ENCODE measurements around the gene ERBB4. TPM values are rescaled to one million over a fixed set of nuclear protein-coding genes. Genes with fewer than 3 reads are reported as not detected.

Gene ERBB4
- total RNA-seq, 1 experiment from 2014 or later, result 40.6 TPM

GRCh38 chr2:212532585-212532984 lies 6.0 kb downstream of the ERBB4 start:
- Histone ChIP-seq H3K27ac (ENCODE audit: low read depth, low read length, poor library complexity, severe bottlenecking) (peak overlapping the region; percentile 9), H3K27me3 (replicated peaks; ENCODE audit: insufficient read depth, low read depth, low read length, poor library complexity) (no peaks in the 10 kb centered on the region)
- CTCF ChIA-PET, result no interaction called here

DNA sequence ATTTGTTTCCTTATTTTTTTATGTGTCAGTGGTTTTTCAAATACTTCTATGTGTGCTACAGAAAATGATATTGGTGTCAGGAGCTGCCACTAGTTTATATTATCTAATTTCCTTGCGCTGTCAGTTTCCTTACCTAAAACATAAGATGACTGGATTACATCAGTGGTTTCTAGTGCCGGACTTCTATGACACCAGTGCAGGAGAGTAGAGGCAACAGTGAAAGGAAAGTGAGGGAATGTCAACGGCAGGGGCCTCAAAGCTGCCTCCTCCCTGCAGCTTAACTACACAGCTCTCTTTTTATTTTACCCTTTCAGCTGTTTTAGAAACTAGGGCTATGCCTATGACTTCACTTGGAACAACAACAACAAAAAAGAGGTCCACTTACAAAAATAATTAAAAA lies 6.5 kb downstream of the ERBB4 start:
- H3K27ac ChIP-seq (ENCODE audit: low read depth, low read length, poor library complexity, severe bottlenecking), result peak overlapping the region; percentile 62
- peaks cover 77% of the 10 kb centered on the region for H3K4me1 ChIP-seq (ENCODE audit: insufficient read depth, low read length, poor library complexity, severe bottlenecking)
- BruUV-seq (replicated peaks), result no TSS peak
- H3K9me3 ChIP-seq (ENCODE audit: low read depth, low read length, poor library complexity, severe bottlenecking), result no peaks in the 10 kb centered on the region
- intact Hi-C loops (cut with micrococcal nuclease; ENCODE audit: unreplicated experiment), result loop anchor here (5.0 to 10.0 kb wide), 4 partner anchors 127 to 1077 kb away; no protein-coding TSS in a partner anchor
- ChIA-PET POLR2A (ENCODE audit: low non-redundant PET) (no interaction called here), CTCF (no interaction called here)
- H3K36me3 ChIP-seq (ENCODE audit: insufficient read depth, low read length, poor library complexity, severe bottlenecking), result no peaks in the 10 kb centered on the region
- H3K4me3 ChIP-seq (ENCODE audit: low read depth, low read length, poor library complexity, severe bottlenecking), result peak overlapping the region; percentile 1
- DNase-seq (ENCODE audit: low spot score), result no peak
- H3K27me3 ChIP-seq (replicated peaks; ENCODE audit: insufficient read depth, low read depth, low read length, poor library complexity), result no peaks in the 10 kb centered on the region
- TF ChIP-seq, protein P1, sequence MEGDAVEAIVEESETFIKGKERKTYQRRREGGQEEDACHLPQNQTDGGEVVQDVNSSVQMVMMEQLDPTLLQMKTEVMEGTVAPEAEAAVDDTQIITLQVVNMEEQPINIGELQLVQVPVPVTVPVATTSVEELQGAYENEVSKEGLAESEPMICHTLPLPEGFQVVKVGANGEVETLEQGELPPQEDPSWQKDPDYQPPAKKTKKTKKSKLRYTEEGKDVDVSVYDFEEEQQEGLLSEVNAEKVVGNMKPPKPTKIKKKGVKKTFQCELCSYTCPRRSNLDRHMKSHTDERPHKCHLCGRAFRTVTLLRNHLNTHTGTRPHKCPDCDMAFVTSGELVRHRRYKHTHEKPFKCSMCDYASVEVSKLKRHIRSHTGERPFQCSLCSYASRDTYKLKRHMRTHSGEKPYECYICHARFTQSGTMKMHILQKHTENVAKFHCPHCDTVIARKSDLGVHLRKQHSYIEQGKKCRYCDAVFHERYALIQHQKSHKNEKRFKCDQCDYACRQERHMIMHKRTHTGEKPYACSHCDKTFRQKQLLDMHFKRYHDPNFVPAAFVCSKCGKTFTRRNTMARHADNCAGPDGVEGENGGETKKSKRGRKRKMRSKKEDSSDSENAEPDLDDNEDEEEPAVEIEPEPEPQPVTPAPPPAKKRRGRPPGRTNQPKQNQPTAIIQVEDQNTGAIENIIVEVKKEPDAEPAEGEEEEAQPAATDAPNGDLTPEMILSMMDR (conservative IDR thresholded peaks at IDR 0.05; ENCODE audit: low read depth, low read length), result no peak
- no peak for TF ChIP-seq EZH2 (IDR thresholded peaks at IDR 0.05; ENCODE audit: borderline replicate concordance, low read depth, low read length, poor library complexity, severe bottlenecking)

More at GRCh38 chr2:212532585-212532984, 6.0 kb downstream of the ERBB4 start:
- DNase-seq (ENCODE audit: low spot score), result peak; percentile 62
- POLR2A ChIA-PET (ENCODE audit: low non-redundant PET), result no interaction called here
- TF ChIP-seq EZH2 (IDR thresholded peaks at IDR 0.05; ENCODE audit: borderline replicate concordance, low read depth, low read length, poor library complexity, severe bottlenecking), result no peak
- TF ChIP-seq, protein P1 (conservative IDR thresholded peaks at IDR 0.05; ENCODE audit: low read depth, low read length), result peak; percentile 62
- intact Hi-C loops (cut with micrococcal nuclease; ENCODE audit: unreplicated experiment), result loop anchor here (5.0 to 10.0 kb wide), 4 partner anchors 128 to 1078 kb away; no protein-coding TSS in a partner anchor
- Histone ChIP-seq H3K9me3 (ENCODE audit: low read depth, low read length, poor library complexity, severe bottlenecking) (no peaks in the 10 kb centered on the region), H3K36me3 (ENCODE audit: insufficient read depth, low read length, poor library complexity, severe bottlenecking) (no peaks in the 10 kb centered on the region), H3K4me1 (ENCODE audit: insufficient read depth, low read length, poor library complexity, severe bottlenecking) (peaks cover 77% of the 10 kb centered on the region), H3K4me3 (ENCODE audit: low read depth, low read length, poor library complexity, severe bottlenecking) (peak overlapping the region; percentile 1)
- BruUV-seq (replicated peaks), result no TSS peak

DNA sequence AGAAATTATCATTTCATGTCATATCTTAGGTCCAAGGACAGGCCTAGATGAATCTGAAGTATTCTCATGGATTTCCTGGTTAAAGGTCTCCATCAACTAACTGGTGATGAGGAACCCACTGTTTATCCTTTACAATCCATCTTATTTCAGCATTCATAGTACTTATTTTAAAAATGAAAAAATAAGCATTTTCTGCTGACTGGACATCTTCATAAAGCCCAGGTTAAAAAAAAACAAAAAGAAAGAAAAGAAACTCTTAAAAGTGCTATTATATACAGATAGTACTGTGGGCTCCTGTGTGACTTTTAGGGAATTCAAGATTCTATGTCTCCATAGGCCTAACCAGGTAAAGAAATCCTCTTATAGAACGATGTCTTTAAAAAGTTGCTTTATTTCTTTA lies 7.1 kb downstream of the ERBB4 start:
- H3K9me3 ChIP-seq (ENCODE audit: low read depth, low read length, poor library complexity, severe bottlenecking), result no peaks in the 10 kb centered on the region
- H3K27me3 ChIP-seq (replicated peaks; ENCODE audit: insufficient read depth, low read depth, low read length, poor library complexity), result no peaks in the 10 kb centered on the region
- H3K4me1 ChIP-seq (ENCODE audit: insufficient read depth, low read length, poor library complexity, severe bottlenecking), result peaks cover 80% of the 10 kb centered on the region
- POLR2A ChIA-PET (ENCODE audit: low non-redundant PET), result no interaction called here
- TSS peak; percentile 85 for BruUV-seq (replicated peaks)
- no peak for DNase-seq (ENCODE audit: low spot score)
- TF ChIP-seq, protein P1 (conservative IDR thresholded peaks at IDR 0.05; ENCODE audit: low read depth, low read length), result no peak
- TF ChIP-seq EZH2 (IDR thresholded peaks at IDR 0.05; ENCODE audit: borderline replicate concordance, low read depth, low read length, poor library complexity, severe bottlenecking), result no peak
- H3K4me3 ChIP-seq (ENCODE audit: low read depth, low read length, poor library complexity, severe bottlenecking), result no peak overlapping the region
- CTCF ChIA-PET, result interaction anchor here (0.6 kb wide), 1 partner anchor 371 kb away, joined by 3 read pairs; no protein-coding TSS in a partner anchor
- no peaks in the 10 kb centered on the region for H3K36me3 ChIP-seq (ENCODE audit: insufficient read depth, low read length, poor library complexity, severe bottlenecking)
- intact Hi-C loops (cut with micrococcal nuclease; ENCODE audit: unreplicated experiment), result loop anchor here (5.0 to 10.0 kb wide), 4 partner anchors 127 to 1077 kb away; no protein-coding TSS in a partner anchor
- H3K27ac ChIP-seq (ENCODE audit: low read depth, low read length, poor library complexity, severe bottlenecking), result peak overlapping the region; percentile 62
